GM23338 (cell line): ENCODE results near the gene GPC5. TPM values are rescaled to one million over a fixed set of nuclear protein-coding genes. Genes with fewer than 3 reads are reported as not detected.

Experiments
- ATAC-seq: fragments of 200-7000 bp; cut with Tn5 transposase; 3 replicates; pipeline ENCODE4 v1.9.1; 2020
- DNase-seq: peaks from one replicate; pipeline ENCODE4 v3.0.0-alpha.2; 2015; ENCODE audit warnings: low spot score
- H2AFZ ChIP-seq: fragments of 200-600 bp; sonication (generic); 2 replicates; pipeline ENCODE4 v1.8.0; 2016; ENCODE audit warnings: antibody characterized with exemption, mild to moderate bottlenecking, moderate library complexity
- H3F3A ChIP-seq: fragments of 200-600 bp; sonication (generic); replicated peaks from 2 replicates; pipeline ENCODE4 v1.8.0; 2017; ENCODE audit warnings: antibody characterized with exemption, mixed run types, low read depth
- H3K27ac ChIP-seq: fragments of 200-600 bp; sonication (generic); 2 replicates; pipeline ENCODE4 v1.6.1; 2016; ENCODE audit warnings: low read depth
- H3K27me3 ChIP-seq: fragments of 200-600 bp; sonication (generic); 2 replicates; pipeline ENCODE4 v1.8.0; 2016; ENCODE audit warnings: mild to moderate bottlenecking, mixed run types, moderate library complexity; ENCODE audit not compliant: insufficient read depth
- H3K36me3 ChIP-seq: fragments of 200-600 bp; sonication (generic); 2 replicates; pipeline ENCODE4 v1.8.0; 2016; ENCODE audit warnings: mild to moderate bottlenecking; ENCODE audit not compliant: insufficient read depth
- H3K4me1 ChIP-seq: fragments of 200-600 bp; sonication (generic); 2 replicates; pipeline ENCODE4 v1.8.0; 2016; ENCODE audit warnings: mild to moderate bottlenecking, moderate library complexity; ENCODE audit not compliant: insufficient read depth
- H3K4me2 ChIP-seq: fragments of 200-600 bp; sonication (generic); 2 replicates; pipeline ENCODE4 v1.7.1; 2017; ENCODE audit warnings: mixed run types
- H3K4me3 ChIP-seq: fragments of 200-600 bp; sonication (generic); 2 replicates; pipeline ENCODE4 v1.6.1; 2016; ENCODE audit warnings: mixed run types
- H3K79me2 ChIP-seq: fragments of 200-600 bp; sonication (generic); replicated peaks from 2 replicates; pipeline ENCODE4 v1.8.0; 2017; ENCODE audit warnings: mild to moderate bottlenecking; ENCODE audit not compliant: insufficient read depth
- H3K9me2 ChIP-seq: fragments of 200-600 bp; sonication (generic); 2 replicates; pipeline ENCODE4 v1.8.0; 2017; ENCODE audit not compliant: insufficient read depth
- H4K20me1 ChIP-seq: fragments of 200-600 bp; sonication (generic); replicated peaks from 2 replicates; pipeline ENCODE4 v1.8.0; 2017; ENCODE audit warnings: mild to moderate bottlenecking; ENCODE audit not compliant: insufficient read depth
- H3K27ac Mint-ChIP-seq: 2 replicates; pipeline ENCODE4 v1.8.0; 2020; ENCODE audit warnings: inconsistent platforms, mild to moderate bottlenecking, moderate library complexity, mixed read lengths
- H3K27me3 Mint-ChIP-seq: 3 replicates; pipeline ENCODE4 v1.8.0; 2022; ENCODE audit warnings: low read depth, mild to moderate bottlenecking, moderate library complexity, mixed read lengths, inconsistent platforms; ENCODE audit not compliant: insufficient read depth, poor library complexity
- H3K36me3 Mint-ChIP-seq: 3 replicates; pipeline ENCODE4 v1.8.0; 2021; ENCODE audit warnings: low read depth, mild to moderate bottlenecking, inconsistent platforms, moderate library complexity, mixed read lengths
- H3K4me1 Mint-ChIP-seq: 3 replicates; pipeline ENCODE4 v1.8.0; 2020; ENCODE audit warnings: mild to moderate bottlenecking, inconsistent platforms, mixed read lengths
- H3K4me3 Mint-ChIP-seq: 3 replicates; pipeline ENCODE4 v1.8.0; 2021; ENCODE audit warnings: moderate library complexity, mild to moderate bottlenecking, inconsistent platforms, mixed read lengths
- H3K9me3 Mint-ChIP-seq: 3 replicates; pipeline ENCODE4 v1.8.0; 2020; ENCODE audit warnings: moderate library complexity, mild to moderate bottlenecking, inconsistent platforms, mixed read lengths
- CREB1 ChIP-seq: fragments of 250-450 bp; sonication (Bioruptor Pico); IDR thresholded peaks from 2 replicates; pipeline ENCODE4 v1.5.0; 2020; ENCODE audit warnings: low read depth, mild to moderate bottlenecking, moderate library complexity
- EZH2 ChIP-seq: fragments of 200-600 bp; sonication (generic); IDR thresholded peaks from one replicate; pipeline ENCODE4 v1.8.0; 2017; ENCODE audit warnings: antibody characterized with exemption, mild to moderate bottlenecking, low read depth; ENCODE audit not compliant: unreplicated experiment
- EZH2phosphoT487 ChIP-seq: fragments of 200-600 bp; sonication (generic); IDR thresholded peaks from one replicate; pipeline ENCODE4 v1.8.1; 2018; ENCODE audit warnings: antibody characterized with exemption; ENCODE audit not compliant: unreplicated experiment
- JUNB ChIP-seq: IDR thresholded peaks from one replicate; pipeline ENCODE4 v1.6.1; 2016; ENCODE audit warnings: antibody characterized with exemption; ENCODE audit not compliant: unreplicated experiment
- NANOG ChIP-seq: IDR thresholded peaks from 2 replicates; pipeline ENCODE4 v1.6.1; 2016; ENCODE audit warnings: antibody characterized with exemption, borderline replicate concordance
- POLR2AphosphoS5 ChIP-seq: IDR thresholded peaks from 2 replicates; pipeline ENCODE4 v1.6.1; 2016; ENCODE audit warnings: antibody characterized with exemption, low read depth
- STAT1 ChIP-seq: IDR thresholded peaks from one replicate; pipeline ENCODE4 v1.6.1; 2016; ENCODE audit warnings: antibody characterized with exemption; ENCODE audit not compliant: unreplicated experiment
- ZNF114 ChIP-seq: fragments of 250-450 bp; sonication (Bioruptor Pico); IDR thresholded peaks from 2 replicates; pipeline ENCODE4 v1.5.0; 2020; ENCODE audit warnings: mild to moderate bottlenecking, moderate library complexity
- ZNF331 ChIP-seq: fragments of 250-450 bp; sonication (Bioruptor Pico); IDR thresholded peaks from 2 replicates; pipeline ENCODE4 v1.5.0; 2020; ENCODE audit warnings: low read depth, mild to moderate bottlenecking, moderate library complexity
- polyA plus RNA-seq: library from polyadenylated mRNA; unstranded; fragments of >200 nt; fragmentation: Nextera tagmentation; extraction: Ambion mirVana; gene quantifications from 2 replicates; pipeline ENCODE4 v1.2.1, GENCODE V29; 2016
- total RNA-seq: library from RNA; depleted of rRNA; stranded (reverse); fragments of >200 nt; shearing (Covaris generic); gene quantifications from 2 replicates; pipeline ENCODE4 v1.2.3, GENCODE V29; 2014
- TF ChIP-seq, protein P1 (sequence below): IDR thresholded peaks from one replicate; pipeline ENCODE4 v1.6.1; 2018; ENCODE audit warnings: antibody characterized with exemption; ENCODE audit not compliant: unreplicated experiment
- TF ChIP-seq, protein P2 (sequence below): IDR thresholded peaks from 2 replicates; pipeline ENCODE4 v1.6.1; 2016; ENCODE audit warnings: antibody characterized with exemption
- TF ChIP-seq, protein P3 (sequence below): fragments of 250-450 bp; sonication (Bioruptor Pico); IDR thresholded peaks from 2 replicates; pipeline ENCODE4 v1.5.0; 2020; ENCODE audit warnings: mild to moderate bottlenecking, moderate library complexity
- TF ChIP-seq, protein P4 (sequence below), 2 experiments: fragments of 200-600 bp in 1 of 2; sonication (generic) in 1 of 2; conservative IDR thresholded peaks; 2 replicates each; pipeline versions ENCODE4 v1.5.1 to v1.6.1; 2016 to 2017; ENCODE audit warnings: antibody characterized with exemption in 2 of 2, low read depth in 2 of 2, mild to moderate bottlenecking in 2 of 2, moderate library complexity in 1 of 2

GPC5 gene
- total and polyA plus RNA-seq, 2 experiments from 2014 or later = 0.95 to 1.1 TPM

DNA sequence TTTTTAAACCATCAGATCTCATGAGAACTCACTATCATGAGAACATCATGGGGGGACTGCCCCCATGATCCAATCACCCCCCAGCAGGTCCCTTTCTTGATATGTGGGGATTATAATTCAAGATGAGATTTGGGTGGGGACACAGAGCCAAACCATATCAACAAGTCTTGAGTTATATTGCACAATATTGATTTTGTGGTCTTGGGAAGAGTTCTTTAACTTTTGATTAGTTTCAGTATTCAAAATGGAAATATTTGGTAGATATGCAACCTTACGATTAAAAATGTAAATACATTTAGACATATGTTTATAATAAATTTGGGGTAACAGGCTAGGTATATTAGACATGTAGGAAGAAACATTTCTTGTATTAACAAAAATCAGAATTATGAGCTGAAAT is 188.2 kb downstream of the GPC5 start (continued):
- no peak for TF ChIP-seq ZNF331 (CRISPR knock-in tag)

- Histone ChIP-seq H3K79me2 (no peaks in the 10 kb centered on the region), H3K27ac (no peak overlapping the region), H3K4me2 (no peak overlapping the region), H3K9me2 (no peaks in the 10 kb centered on the region), H3K4me1 (no peaks in the 10 kb centered on the region), H2AFZ (no peak overlapping the region), H4K20me1 (no peaks in the 10 kb centered on the region), H3K27me3 (no peaks in the 10 kb centered on the region), H3K4me3 (no peak overlapping the region), H3F3A (no peaks in the 10 kb centered on the region), H3K36me3 (no peaks in the 10 kb centered on the region)
- Mint-ChIP-seq H3K4me1 (no peaks in the 10 kb centered on the region), H3K9me3 (no peaks in the 10 kb centered on the region; the same call in 2 of the 3 replicates), H3K4me3 (no peak overlapping the region), H3K27me3 (no peaks in the 10 kb centered on the region), H3K27ac (no peak overlapping the region), H3K36me3 (no peaks in the 10 kb centered on the region)
- ATAC-seq (no peak), DNase-seq (no peak)
- TF ChIP-seq, protein P1, sequence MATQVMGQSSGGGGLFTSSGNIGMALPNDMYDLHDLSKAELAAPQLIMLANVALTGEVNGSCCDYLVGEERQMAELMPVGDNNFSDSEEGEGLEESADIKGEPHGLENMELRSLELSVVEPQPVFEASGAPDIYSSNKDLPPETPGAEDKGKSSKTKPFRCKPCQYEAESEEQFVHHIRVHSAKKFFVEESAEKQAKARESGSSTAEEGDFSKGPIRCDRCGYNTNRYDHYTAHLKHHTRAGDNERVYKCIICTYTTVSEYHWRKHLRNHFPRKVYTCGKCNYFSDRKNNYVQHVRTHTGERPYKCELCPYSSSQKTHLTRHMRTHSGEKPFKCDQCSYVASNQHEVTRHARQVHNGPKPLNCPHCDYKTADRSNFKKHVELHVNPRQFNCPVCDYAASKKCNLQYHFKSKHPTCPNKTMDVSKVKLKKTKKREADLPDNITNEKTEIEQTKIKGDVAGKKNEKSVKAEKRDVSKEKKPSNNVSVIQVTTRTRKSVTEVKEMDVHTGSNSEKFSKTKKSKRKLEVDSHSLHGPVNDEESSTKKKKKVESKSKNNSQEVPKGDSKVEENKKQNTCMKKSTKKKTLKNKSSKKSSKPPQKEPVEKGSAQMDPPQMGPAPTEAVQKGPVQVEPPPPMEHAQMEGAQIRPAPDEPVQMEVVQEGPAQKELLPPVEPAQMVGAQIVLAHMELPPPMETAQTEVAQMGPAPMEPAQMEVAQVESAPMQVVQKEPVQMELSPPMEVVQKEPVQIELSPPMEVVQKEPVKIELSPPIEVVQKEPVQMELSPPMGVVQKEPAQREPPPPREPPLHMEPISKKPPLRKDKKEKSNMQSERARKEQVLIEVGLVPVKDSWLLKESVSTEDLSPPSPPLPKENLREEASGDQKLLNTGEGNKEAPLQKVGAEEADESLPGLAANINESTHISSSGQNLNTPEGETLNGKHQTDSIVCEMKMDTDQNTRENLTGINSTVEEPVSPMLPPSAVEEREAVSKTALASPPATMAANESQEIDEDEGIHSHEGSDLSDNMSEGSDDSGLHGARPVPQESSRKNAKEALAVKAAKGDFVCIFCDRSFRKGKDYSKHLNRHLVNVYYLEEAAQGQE = no peak
- no peak for TF ChIP-seq NANOG
- no peak for TF ChIP-seq ZNF331 (CRISPR knock-in tag)
- TF ChIP-seq CREB1 (CRISPR knock-in tag) = no peak
- TF ChIP-seq, protein P2, sequence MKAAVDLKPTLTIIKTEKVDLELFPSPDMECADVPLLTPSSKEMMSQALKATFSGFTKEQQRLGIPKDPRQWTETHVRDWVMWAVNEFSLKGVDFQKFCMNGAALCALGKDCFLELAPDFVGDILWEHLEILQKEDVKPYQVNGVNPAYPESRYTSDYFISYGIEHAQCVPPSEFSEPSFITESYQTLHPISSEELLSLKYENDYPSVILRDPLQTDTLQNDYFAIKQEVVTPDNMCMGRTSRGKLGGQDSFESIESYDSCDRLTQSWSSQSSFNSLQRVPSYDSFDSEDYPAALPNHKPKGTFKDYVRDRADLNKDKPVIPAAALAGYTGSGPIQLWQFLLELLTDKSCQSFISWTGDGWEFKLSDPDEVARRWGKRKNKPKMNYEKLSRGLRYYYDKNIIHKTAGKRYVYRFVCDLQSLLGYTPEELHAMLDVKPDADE = no peak
- no peak for TF ChIP-seq JUNB
- no peak for TF ChIP-seq POLR2AphosphoS5
- TF ChIP-seq ZNF114 (CRISPR knock-in tag) = no peak
- no peak for TF ChIP-seq EZH2phosphoT487
- TF ChIP-seq, protein P3, sequence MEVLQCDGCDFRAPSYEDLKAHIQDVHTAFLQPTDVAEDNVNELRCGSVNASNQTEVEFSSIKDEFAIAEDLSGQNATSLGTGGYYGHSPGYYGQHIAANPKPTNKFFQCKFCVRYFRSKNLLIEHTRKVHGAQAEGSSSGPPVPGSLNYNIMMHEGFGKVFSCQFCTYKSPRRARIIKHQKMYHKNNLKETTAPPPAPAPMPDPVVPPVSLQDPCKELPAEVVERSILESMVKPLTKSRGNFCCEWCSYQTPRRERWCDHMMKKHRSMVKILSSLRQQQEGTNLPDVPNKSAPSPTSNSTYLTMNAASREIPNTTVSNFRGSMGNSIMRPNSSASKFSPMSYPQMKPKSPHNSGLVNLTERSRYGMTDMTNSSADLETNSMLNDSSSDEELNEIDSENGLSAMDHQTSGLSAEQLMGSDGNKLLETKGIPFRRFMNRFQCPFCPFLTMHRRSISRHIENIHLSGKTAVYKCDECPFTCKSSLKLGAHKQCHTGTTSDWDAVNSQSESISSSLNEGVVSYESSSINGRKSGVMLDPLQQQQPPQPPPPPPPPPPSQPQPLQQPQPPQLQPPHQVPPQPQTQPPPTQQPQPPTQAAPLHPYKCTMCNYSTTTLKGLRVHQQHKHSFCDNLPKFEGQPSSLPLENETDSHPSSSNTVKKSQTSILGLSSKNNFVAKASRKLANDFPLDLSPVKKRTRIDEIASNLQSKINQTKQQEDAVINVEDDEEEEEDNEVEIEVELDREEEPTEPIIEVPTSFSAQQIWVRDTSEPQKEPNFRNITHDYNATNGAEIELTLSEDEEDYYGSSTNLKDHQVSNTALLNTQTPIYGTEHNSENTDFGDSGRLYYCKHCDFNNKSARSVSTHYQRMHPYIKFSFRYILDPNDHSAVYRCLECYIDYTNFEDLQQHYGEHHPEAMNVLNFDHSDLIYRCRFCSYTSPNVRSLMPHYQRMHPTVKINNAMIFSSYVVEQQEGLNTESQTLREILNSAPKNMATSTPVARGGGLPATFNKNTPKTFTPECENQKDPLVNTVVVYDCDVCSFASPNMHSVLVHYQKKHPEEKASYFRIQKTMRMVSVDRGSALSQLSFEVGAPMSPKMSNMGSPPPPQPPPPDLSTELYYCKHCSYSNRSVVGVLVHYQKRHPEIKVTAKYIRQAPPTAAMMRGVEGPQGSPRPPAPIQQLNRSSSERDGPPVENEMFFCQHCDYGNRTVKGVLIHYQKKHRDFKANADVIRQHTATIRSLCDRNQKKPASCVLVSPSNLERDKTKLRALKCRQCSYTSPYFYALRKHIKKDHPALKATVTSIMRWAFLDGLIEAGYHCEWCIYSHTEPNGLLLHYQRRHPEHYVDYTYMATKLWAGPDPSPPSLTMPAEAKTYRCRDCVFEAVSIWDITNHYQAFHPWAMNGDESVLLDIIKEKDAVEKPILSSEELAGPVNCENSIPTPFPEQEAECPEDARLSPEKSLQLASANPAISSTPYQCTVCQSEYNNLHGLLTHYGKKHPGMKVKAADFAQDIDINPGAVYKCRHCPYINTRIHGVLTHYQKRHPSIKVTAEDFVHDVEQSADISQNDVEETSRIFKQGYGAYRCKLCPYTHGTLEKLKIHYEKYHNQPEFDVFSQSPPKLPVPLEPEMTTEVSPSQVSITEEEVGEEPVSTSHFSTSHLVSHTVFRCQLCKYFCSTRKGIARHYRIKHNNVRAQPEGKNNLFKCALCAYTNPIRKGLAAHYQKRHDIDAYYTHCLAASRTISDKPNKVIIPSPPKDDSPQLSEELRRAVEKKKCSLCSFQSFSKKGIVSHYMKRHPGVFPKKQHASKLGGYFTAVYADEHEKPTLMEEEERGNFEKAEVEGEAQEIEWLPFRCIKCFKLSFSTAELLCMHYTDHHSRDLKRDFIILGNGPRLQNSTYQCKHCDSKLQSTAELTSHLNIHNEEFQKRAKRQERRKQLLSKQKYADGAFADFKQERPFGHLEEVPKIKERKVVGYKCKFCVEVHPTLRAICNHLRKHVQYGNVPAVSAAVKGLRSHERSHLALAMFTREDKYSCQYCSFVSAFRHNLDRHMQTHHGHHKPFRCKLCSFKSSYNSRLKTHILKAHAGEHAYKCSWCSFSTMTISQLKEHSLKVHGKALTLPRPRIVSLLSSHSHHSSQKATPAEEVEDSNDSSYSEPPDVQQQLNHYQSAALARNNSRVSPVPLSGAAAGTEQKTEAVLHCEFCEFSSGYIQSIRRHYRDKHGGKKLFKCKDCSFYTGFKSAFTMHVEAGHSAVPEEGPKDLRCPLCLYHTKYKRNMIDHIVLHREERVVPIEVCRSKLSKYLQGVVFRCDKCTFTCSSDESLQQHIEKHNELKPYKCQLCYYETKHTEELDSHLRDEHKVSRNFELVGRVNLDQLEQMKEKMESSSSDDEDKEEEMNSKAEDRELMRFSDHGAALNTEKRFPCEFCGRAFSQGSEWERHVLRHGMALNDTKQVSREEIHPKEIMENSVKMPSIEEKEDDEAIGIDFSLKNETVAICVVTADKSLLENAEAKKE = no peak
- TF ChIP-seq EZH2 = no peak
- TF ChIP-seq, protein P4, sequence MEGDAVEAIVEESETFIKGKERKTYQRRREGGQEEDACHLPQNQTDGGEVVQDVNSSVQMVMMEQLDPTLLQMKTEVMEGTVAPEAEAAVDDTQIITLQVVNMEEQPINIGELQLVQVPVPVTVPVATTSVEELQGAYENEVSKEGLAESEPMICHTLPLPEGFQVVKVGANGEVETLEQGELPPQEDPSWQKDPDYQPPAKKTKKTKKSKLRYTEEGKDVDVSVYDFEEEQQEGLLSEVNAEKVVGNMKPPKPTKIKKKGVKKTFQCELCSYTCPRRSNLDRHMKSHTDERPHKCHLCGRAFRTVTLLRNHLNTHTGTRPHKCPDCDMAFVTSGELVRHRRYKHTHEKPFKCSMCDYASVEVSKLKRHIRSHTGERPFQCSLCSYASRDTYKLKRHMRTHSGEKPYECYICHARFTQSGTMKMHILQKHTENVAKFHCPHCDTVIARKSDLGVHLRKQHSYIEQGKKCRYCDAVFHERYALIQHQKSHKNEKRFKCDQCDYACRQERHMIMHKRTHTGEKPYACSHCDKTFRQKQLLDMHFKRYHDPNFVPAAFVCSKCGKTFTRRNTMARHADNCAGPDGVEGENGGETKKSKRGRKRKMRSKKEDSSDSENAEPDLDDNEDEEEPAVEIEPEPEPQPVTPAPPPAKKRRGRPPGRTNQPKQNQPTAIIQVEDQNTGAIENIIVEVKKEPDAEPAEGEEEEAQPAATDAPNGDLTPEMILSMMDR (conservative IDR thresholded peaks at IDR 0.05; ENCODE audit: low read depth in 2 of 2) = no peak
- TF ChIP-seq STAT1 = no peak
These were observed 190.1 kb downstream of the GPC5 start for GRCh38 chr13:91588541-91588940.
